ENCODE data around the gene DIP2C.
"Not testable (repeated sequence)": the region's sequence is repeated elsewhere in the genome, so short reads cannot be mapped to it uniquely, and the experiment has no call there.

The DIP2C gene

DNA sequence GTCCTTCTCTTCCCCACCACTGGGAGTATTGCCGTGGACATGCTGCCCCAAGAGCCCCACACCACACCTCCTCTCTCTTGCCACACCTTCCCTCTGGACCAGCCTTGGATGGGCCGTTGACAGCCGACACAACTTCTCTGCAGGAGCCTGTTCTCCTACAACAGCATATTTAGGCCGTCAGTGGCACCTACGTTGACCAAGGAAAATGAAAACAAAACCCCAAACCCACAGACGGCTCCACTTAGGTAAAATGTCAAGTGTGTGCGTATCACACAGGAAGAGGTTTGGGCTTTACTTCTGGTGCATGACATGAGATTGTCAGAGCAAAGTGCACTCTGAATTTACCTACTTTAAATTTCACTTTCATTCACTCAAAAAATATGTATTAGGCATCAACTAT lies 307.7 kb downstream of the DIP2C start:
- no peak for DNase-seq

GRCh38 chr10:381346-381745 lies 308.1 kb downstream of the DIP2C start:
- DNase-seq = no peak

- DNase-seq = no peak
Measured at GRCh38 chr10:380313-380940, 309.0 kb downstream of the DIP2C start.

- no peak for DNase-seq
Measured at GRCh38 chr10:378930-379704, 310.4 kb downstream of the DIP2C start.

DNA sequence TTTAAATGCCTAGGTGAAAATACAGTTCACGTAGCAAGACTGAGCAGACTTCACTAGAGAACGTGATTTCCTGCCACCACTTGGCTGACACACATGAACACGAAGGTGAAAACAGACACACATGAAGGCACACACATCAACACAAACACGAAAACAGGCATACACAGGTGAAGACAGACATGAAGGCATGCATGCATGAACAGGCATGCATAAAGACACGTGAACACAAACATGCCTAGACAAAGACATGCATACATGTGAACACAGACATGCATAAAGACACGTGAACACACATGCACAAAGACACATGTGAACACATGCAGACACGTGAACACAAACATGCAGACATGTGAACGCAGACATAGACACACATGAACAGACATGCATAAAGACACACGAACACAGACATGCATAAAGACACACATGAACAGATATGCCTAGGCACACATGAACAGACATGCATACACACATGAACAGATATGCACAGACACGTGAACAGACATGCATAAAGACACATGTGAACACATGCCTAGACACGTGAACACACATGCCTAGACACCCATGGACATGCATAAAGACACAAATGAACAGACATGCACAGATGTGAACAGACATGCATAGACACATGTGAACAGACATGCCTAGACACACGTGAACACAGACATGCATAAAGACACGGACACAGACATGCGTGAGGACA lies 311.1 kb downstream of the DIP2C start:
- no peak for DNase-seq

- DNase-seq = no peak
Measured at GRCh38 chr10:377228-377627, 312.2 kb downstream of the DIP2C start.

DNA sequence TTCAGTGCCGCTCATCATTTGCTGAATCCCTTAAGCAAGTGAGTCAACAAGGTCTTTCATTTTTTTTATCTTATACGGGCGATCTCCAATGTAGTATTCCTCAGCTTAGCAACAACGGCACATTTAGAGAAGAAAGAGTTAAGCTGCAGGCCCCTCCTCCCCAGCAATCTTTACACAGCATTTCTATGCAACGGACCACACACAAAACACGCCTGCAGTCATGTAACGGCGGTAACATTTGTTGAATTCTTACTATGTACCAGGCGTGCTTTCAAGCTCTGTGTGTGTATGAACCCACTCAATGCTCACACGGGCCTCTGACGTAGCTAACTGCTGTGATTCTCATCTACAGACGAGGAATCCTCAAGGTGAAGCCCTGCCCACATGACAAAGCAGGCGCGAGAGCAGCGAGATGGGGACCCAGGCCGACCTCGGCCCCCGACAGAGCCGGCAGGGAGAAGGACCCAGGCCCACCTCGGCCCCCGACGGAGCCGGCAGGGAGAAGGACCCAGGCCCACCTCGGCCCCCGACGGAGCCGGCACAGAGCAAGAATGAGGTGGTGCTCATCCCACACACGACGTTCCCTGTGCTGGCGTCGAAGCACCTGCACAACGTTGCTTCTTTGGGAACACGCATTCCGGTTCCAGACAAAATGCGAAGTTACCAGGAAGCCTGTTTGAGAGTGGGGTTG lies 313.5 kb downstream of the DIP2C start:
- no peak for DNase-seq

DNA sequence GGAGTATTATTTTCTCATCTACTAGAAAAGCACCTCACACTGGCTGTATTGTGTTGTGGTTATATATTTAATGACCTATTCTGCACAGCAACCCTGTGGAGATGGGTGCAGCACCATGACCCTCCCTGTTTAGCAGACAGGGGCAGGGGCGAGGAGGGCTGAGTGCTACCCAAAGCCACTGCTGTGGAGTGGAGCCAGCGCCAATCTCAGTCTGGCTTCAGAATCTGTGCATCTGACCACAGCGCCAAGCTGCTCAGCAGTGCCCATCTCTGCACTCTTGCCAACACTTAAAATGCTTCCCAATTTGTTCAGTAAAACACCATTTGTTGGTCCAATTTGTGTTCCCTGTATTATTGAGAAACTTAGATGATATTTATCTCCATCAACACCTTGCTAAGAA lies 315.1 kb downstream of the DIP2C start:
- peak in 1 of 2 experiments; percentile 1 for DNase-seq

- peak in 1 of 2 experiments; percentile 16 for DNase-seq
Measured at GRCh38 chr10:373526-374309, 315.8 kb downstream of the DIP2C start.

- no peak for DNase-seq
Measured at GRCh38 chr10:373015-373414, 316.5 kb downstream of the DIP2C start.

- no peak for DNase-seq
Measured at GRCh38 chr10:372566-372965, 316.9 kb downstream of the DIP2C start.

DNA sequence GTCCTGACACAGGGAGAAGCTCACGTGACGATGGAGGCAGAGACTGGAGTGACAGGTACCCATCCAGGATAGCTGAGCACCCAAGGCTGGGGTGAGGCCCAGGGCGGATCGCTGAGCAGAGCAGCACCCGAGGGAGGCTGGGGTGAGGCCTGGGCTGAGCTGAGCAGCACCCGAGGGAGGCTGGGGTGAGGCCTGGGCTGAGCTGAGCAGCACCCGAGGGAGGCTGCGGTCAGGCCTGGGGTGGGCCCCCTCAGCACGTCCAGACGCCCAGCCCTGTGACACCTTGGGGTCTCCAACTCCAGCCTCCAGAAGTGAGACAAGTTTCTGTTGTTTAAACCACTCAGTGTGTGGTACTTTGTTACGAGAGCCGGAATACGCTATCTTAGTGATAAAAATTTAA lies 318.0 kb downstream of the DIP2C start:
- DNase-seq = no peak

DNA sequence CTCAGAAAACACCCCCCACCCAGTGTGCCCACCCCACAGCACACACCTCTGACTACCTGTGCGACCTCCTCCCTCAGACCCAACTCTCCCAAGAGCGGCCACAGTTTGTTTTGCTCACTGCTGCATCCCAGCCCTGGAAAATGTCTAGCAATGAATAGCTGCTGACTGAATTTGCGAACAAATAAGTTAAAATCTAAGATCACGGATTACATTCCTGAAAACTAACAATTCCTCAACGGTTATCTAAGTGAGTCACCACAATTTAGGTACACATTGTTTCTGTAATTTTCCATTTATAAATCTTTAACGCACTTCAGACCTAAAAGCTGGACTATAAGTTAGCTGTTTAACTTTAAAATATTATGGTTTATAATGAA lies 319.0 kb downstream of the DIP2C start:
- DNase-seq = no peak

DNA sequence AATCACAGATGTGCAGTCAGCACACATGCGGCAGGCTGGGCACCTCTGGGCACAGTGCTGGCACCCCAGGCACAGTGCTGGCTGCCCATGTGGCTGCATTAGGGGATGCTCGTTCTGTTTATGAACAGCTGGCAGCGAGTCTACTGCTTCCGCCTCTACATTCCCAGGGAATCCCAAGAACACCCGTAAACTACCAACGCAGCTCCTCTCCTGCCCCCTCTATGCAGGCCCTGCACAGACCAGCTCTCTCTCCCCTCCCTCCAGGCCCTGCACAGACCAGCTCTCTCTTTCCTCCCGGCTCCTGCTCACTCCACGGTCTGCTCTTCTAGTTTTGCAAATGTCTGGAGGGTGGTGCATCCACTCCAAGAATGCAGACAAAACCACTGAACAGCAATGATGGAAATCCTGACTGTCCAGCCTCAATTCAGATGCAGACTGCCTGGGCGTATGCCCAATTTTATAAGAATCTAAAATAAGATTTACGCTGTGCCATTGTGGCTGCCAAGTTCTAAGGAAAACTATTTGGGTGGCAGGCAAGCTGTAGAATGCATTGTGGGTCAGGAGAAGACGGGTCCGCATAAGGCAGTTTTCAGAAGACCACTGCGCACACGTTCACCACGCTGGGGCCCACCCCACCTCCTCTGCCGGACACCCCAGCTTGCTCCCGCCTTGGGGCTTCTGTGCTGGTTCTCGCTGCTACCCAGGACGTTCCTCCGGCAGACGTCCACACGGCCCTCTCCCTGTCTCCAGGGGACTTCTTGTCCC lies 319.6 kb downstream of the DIP2C start:
- DNase-seq = no peak

GRCh38 chr10:369221-369683 lies 320.2 kb downstream of the DIP2C start:
- no peak for DNase-seq

GRCh38 chr10:368579-369220 lies 320.8 kb downstream of the DIP2C start:
- DNase-seq = peak in 1 of 2 experiments; percentile 0

GRCh38 chr10:368107-368506 lies 321.4 kb downstream of the DIP2C start:
- DNase-seq = not testable (repeated sequence)

DNA sequence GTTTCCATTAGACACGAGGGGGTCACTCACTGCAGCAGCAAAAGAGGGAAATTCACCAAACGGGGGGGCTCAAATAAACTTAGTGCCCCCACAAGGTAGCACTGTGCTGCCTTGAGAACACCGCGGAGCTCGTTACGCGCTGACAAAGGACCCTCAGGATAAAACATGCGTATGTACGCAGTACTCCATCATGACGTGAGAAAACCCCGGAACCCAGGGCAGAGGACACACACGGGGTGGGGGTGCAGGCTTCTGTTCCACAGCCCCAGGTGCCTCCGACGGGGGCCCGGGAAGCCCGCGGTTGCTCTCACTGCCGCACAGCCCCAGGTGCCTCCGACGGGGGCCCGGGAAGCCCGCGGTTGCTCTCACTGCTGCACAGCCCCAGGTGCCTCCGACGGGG lies 321.8 kb downstream of the DIP2C start:
- no peak for DNase-seq

GRCh38 chr10:366186-366585 lies 323.3 kb downstream of the DIP2C start:
- no peak for DNase-seq

DNA sequence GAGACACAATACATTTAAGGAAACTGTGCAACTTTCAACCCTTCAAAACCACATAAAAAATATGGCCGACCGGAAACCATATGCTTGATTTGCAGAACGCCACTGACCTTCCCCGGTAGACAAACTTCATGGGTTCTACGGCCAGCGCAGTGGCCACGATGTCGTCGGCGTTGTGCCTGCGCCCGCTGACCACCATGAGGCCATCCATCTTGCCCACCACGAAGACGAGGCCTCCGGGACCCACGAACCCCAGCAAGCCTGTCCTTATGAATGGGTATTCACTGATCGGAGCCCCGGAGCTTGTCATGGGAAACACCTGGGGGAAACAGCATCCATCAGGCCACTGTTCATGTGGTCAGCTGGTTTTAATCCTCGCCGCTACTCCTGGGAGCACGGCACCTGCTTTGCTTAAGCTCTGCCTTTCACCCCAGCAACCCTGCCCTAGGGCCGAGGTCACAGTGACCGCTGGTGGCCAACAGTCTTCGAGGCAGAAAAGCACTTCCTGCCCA lies 325.1 kb downstream of the DIP2C start:
- no peak for DNase-seq

GRCh38 chr10:363152-363551 lies 326.3 kb downstream of the DIP2C start:
- DNase-seq = no peak
